ENCODE results near the gene ZFAND5.

Gene ZFAND5

DNA sequence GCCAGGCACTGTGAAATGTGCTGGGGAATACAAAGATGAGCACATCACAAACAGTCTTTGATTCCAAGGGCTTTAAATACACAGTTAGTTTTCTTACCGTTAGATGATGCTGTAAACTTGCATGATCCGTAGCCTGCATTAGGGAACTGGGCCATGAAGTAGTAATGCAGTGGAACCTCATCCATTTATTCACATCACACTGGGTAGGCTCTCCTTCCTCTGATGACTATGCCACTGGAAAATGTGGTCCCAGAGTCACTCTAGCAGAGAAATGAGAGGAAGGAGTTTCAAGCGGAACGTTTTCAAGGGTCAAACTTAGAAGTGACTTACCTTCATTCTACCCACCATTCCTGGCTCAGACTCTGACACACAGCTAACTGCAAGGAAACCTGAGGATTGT is 26.4 kb downstream of the ZFAND5 start:
- H3K4me1 ChIP-seq (ENCODE audit: low read length) = no peaks in the 10 kb centered on the region
- H3K9me2 ChIP-seq (replicated peaks; ENCODE audit: insufficient read depth, low read length) = no peaks in the 10 kb centered on the region
- no peaks in the 10 kb centered on the region for H3K27me3 ChIP-seq (replicated peaks; ENCODE audit: insufficient read depth, low read length)
- no peak overlapping the region for H3K9ac ChIP-seq (ENCODE audit: low read length)
- no peaks in the 10 kb centered on the region for H3F3A ChIP-seq (ENCODE audit: insufficient read depth, low read length)
- no peak overlapping the region for H3K27ac ChIP-seq (ENCODE audit: low read length)
- no peak for TF ChIP-seq EZH2 (optimal IDR thresholded peaks at IDR 0.05; ENCODE audit: low read depth, low read length)
- TF ChIP-seq EZH2phosphoT487 (IDR thresholded peaks at IDR 0.05; ENCODE audit: low read length) = no peak
- TF ChIP-seq, protein P1, sequence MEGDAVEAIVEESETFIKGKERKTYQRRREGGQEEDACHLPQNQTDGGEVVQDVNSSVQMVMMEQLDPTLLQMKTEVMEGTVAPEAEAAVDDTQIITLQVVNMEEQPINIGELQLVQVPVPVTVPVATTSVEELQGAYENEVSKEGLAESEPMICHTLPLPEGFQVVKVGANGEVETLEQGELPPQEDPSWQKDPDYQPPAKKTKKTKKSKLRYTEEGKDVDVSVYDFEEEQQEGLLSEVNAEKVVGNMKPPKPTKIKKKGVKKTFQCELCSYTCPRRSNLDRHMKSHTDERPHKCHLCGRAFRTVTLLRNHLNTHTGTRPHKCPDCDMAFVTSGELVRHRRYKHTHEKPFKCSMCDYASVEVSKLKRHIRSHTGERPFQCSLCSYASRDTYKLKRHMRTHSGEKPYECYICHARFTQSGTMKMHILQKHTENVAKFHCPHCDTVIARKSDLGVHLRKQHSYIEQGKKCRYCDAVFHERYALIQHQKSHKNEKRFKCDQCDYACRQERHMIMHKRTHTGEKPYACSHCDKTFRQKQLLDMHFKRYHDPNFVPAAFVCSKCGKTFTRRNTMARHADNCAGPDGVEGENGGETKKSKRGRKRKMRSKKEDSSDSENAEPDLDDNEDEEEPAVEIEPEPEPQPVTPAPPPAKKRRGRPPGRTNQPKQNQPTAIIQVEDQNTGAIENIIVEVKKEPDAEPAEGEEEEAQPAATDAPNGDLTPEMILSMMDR (IDR thresholded peaks at IDR 0.05; ENCODE audit: low read length) = no peak
- H2AFZ ChIP-seq (ENCODE audit: low read length) = no peak overlapping the region
- DNase-seq = no peak
- no peak overlapping the region for H3K4me3 ChIP-seq (ENCODE audit: low read length)
- H3K9me3 ChIP-seq (replicated peaks; ENCODE audit: insufficient read depth, low read length) = no peaks in the 10 kb centered on the region
- H3K79me2 ChIP-seq (ENCODE audit: low read length) = no peaks in the 10 kb centered on the region
- no peak overlapping the region for H3K4me2 ChIP-seq (ENCODE audit: low read depth, low read length)
- H3K36me3 ChIP-seq (replicated peaks; ENCODE audit: insufficient read depth, low read length) = no peaks in the 10 kb centered on the region
- no peaks in the 10 kb centered on the region for H4K20me1 ChIP-seq (ENCODE audit: insufficient read depth, low read length)

DNA sequence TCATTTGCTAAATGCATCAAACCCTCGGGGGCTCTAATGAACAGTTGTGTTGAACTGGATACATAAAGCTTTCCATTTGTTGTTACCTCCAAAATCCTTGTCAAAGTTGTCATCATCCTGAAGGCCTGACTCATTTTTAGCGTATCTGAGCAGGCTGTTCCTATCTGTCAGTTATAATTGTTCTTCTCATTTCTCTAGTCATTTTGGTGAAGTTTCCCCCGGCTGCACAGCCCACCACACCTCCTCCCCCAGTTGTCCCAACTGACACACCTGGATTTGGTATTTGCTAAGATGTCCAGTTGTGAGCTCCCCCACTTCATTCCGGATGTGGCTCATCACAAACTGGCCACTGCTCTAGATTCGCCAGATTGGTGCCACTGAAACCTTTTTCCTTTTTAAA is 27.7 kb downstream of the ZFAND5 start:
- TF ChIP-seq, protein P1 (IDR thresholded peaks at IDR 0.05; ENCODE audit: low read length) = no peak
- TF ChIP-seq EZH2phosphoT487 (IDR thresholded peaks at IDR 0.05; ENCODE audit: low read length) (no peak), EZH2 (optimal IDR thresholded peaks at IDR 0.05; ENCODE audit: low read depth, low read length) (no peak)
- Histone ChIP-seq H3K9ac (ENCODE audit: low read length) (no peak overlapping the region), H3K27me3 (replicated peaks; ENCODE audit: insufficient read depth, low read length) (no peaks in the 10 kb centered on the region), H3K4me2 (ENCODE audit: low read depth, low read length) (no peak overlapping the region), H4K20me1 (ENCODE audit: insufficient read depth, low read length) (no peaks in the 10 kb centered on the region), H2AFZ (ENCODE audit: low read length) (no peak overlapping the region), H3K4me1 (ENCODE audit: low read length) (no peaks in the 10 kb centered on the region), H3F3A (ENCODE audit: insufficient read depth, low read length) (no peaks in the 10 kb centered on the region), H3K36me3 (replicated peaks; ENCODE audit: insufficient read depth, low read length) (no peaks in the 10 kb centered on the region), H3K79me2 (ENCODE audit: low read length) (no peaks in the 10 kb centered on the region), H3K9me3 (replicated peaks; ENCODE audit: insufficient read depth, low read length) (no peaks in the 10 kb centered on the region), H3K4me3 (ENCODE audit: low read length) (no peak overlapping the region), H3K9me2 (replicated peaks; ENCODE audit: insufficient read depth, low read length) (no peaks in the 10 kb centered on the region), H3K27ac (ENCODE audit: low read length) (no peak overlapping the region)
- DNase-seq = no peak

DNA sequence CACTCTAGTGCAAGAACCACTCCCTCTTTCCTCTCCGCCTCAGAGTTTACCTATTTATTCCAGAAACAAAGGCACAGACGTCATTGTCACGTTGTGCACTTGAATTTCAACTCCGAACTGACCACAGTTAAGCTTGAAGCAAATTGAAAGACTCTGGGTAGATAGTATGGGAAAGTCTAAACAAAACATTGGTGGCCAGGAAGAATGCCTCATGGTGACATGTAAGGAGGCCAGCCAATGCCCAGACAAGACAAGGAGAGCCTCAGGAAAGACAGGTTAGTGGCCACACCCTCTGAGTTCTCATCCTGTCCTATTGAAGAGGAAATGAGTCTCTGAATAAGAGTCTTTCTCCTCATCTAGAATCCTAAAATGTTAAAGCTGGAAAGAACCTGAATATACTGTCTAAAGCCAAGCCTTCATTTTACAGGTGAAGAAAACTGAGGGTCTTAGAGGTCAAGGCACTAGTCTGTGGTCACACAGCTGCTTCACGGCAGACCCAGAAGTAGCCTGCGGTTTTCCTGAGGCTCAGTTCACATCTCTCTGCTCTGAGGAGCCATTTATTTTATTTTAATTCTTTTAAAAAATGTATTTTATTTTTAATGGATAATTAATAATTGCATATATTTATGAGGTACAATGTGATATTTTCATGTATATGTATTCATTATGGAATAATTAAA is 30.2 kb downstream of the ZFAND5 start:
- Histone ChIP-seq H3K36me3 (replicated peaks; ENCODE audit: insufficient read depth, low read length) (no peaks in the 10 kb centered on the region), H3K79me2 (ENCODE audit: low read length) (no peaks in the 10 kb centered on the region), H2AFZ (ENCODE audit: low read length) (0 out of 2 replicates have a peak overlapping the region, but pooled peaks have one; percentile 4), H3K4me3 (ENCODE audit: low read length) (no peak overlapping the region), H3F3A (ENCODE audit: insufficient read depth, low read length) (no peaks in the 10 kb centered on the region), H3K9me2 (replicated peaks; ENCODE audit: insufficient read depth, low read length) (no peaks in the 10 kb centered on the region), H3K9me3 (replicated peaks; ENCODE audit: insufficient read depth, low read length) (no peaks in the 10 kb centered on the region), H3K27me3 (replicated peaks; ENCODE audit: insufficient read depth, low read length) (no peaks in the 10 kb centered on the region), H3K27ac (ENCODE audit: low read length) (peak overlapping the region; percentile 53; the same call in 1 of the 2 replicates), H4K20me1 (ENCODE audit: insufficient read depth, low read length) (no peaks in the 10 kb centered on the region), H3K9ac (ENCODE audit: low read length) (no peak overlapping the region), H3K4me2 (ENCODE audit: low read depth, low read length) (peak overlapping the region; percentile 38; the same call in 1 of the 2 replicates), H3K4me1 (ENCODE audit: low read length) (no peaks in the 10 kb centered on the region)
- DNase-seq = peak; percentile 15
- TF ChIP-seq EZH2 (optimal IDR thresholded peaks at IDR 0.05; ENCODE audit: low read depth, low read length) (no peak), EZH2phosphoT487 (IDR thresholded peaks at IDR 0.05; ENCODE audit: low read length) (no peak)

DNA sequence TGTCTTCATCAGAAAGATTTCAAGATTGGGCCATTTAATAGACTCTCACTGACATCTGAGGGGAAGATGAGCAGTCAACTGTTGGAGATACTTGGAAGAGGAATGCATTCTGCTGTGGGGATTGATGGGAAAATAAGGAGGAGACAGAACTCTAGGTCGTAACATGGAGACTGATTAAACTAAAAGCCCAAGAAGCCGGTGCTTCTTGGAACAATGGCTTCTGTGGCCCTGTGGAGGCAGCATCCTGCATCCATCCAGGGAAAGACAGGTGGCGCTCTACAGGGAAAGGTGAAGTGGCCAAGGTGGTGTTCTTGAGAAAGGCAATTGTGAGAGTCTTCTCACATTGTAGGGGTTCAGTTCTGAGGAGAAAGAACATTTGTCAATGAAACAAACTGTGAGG is 31.3 kb downstream of the ZFAND5 start:
- H3K9me3 ChIP-seq (replicated peaks; ENCODE audit: insufficient read depth, low read length) = no peaks in the 10 kb centered on the region
- no peaks in the 10 kb centered on the region for H4K20me1 ChIP-seq (ENCODE audit: insufficient read depth, low read length)
- H3K4me2 ChIP-seq (ENCODE audit: low read depth, low read length) = no peak overlapping the region
- no peaks in the 10 kb centered on the region for H3K36me3 ChIP-seq (replicated peaks; ENCODE audit: insufficient read depth, low read length)
- no peaks in the 10 kb centered on the region for H3K4me1 ChIP-seq (ENCODE audit: low read length)
- no peaks in the 10 kb centered on the region for H3K9me2 ChIP-seq (replicated peaks; ENCODE audit: insufficient read depth, low read length)
- H3K79me2 ChIP-seq (ENCODE audit: low read length) = no peaks in the 10 kb centered on the region
- TF ChIP-seq, protein P1 (IDR thresholded peaks at IDR 0.05; ENCODE audit: low read length) = no peak; the same call in 1 of the 2 replicates
- TF ChIP-seq EZH2 (optimal IDR thresholded peaks at IDR 0.05; ENCODE audit: low read depth, low read length) = no peak
- no peak for TF ChIP-seq EZH2phosphoT487 (IDR thresholded peaks at IDR 0.05; ENCODE audit: low read length)
- no peak overlapping the region for H3K4me3 ChIP-seq (ENCODE audit: low read length)
- no peak overlapping the region for H3K9ac ChIP-seq (ENCODE audit: low read length)
- H3K27ac ChIP-seq (ENCODE audit: low read length) = no peak overlapping the region
- H3F3A ChIP-seq (ENCODE audit: insufficient read depth, low read length) = no peaks in the 10 kb centered on the region
- H2AFZ ChIP-seq (ENCODE audit: low read length) = no peak overlapping the region
- H3K27me3 ChIP-seq (replicated peaks; ENCODE audit: insufficient read depth, low read length) = no peaks in the 10 kb centered on the region
- DNase-seq = no peak
